ENCODE measurements around the gene TMPRSS4. TPM values are rescaled to one million over a fixed set of nuclear protein-coding genes. Genes with fewer than 3 reads are reported as not detected.
A peak's percentile ranks its signal among the peaks of the same experiment; 100 is the strongest.

The TMPRSS4 gene
- total RNA-seq, 2 donors from 2014 or later, result not detected

DNA sequence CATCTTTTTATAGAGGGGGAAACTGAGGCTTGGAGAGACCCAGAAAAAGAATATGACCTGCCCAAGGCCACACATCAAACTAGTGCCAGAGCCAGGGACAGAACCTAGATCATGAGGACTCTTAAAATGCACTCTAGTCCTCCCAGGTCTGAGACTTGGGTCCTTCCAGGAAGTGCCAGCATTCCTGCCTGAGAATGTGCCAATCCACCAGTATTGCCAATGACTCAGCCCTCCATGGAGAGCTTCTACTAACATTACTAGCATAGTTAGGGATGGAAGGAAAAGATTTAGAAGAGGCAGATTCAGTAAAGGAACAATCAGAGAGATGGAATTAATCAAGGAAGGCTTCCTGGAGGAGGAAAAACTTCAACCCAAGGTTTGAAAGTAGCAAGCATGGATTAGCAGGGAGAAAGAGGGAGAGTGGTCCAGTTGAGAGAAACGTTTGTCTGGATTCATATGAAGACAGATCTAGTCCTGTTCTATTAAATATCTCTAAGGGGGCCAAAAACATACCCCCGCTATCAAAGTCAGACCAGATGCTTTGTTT lies 30.0 kb downstream of the TMPRSS4 start:
- no peaks in the 10 kb centered on the region for H3K36me3 Mint-ChIP-seq
- no peak overlapping the region for H3K27ac Mint-ChIP-seq
- DNase-seq (ENCODE audit: low spot score in 2 of 2) (no peak), ATAC-seq (no peak)
- H3K9me3 Mint-ChIP-seq, result no peaks in the 10 kb centered on the region

DNA sequence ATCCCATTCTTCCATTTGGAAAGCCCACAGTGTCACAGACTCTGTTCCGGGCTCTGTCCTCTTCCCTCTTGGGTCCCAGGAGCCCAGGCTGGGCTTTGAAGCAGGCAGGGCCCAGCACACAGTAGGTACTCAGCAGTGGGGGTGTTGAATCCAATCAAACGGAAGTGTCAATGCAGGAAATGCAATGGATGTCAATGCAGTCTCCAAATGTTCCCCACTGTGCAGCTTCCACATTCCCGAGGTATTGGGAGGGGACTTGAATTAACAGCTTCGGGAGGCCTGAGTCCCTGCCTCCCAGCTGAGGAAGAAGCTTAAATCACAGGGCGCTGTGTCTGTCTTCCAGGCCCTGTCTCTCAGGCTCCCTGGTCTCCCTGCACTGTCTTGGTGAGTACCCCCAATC lies 31.6 kb downstream of the TMPRSS4 start:
- Mint-ChIP-seq H3K9me3 (no peaks in the 10 kb centered on the region), H3K27ac (no peak overlapping the region), H3K36me3 (no peaks in the 10 kb centered on the region)
- ATAC-seq (no peak), DNase-seq (ENCODE audit: low spot score in 2 of 2) (no peak)

DNA sequence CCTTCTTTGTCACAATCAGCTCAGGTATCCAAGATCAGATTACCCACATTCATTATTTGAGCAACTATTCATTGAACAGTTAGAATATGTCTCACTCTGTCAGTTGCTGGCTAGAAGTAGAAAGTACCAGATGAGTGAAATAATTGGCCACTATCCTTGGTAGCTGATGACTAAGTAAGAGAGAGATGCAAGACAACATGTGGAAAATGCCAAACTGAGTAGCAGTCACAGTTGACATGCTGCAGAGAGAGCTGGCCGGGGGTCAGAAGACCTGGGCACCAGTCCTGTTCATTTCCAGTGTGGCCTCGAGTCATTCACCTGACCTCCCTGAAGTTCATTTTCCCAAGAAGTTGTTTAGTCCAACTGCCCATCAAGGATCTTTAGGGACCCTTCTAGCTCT lies 32.4 kb downstream of the TMPRSS4 start:
- DNase-seq (ENCODE audit: low spot score in 2 of 2) (no peak), ATAC-seq (no peak)
- H3K9me3 Mint-ChIP-seq, result no peaks in the 10 kb centered on the region
- no peak overlapping the region for H3K27ac Mint-ChIP-seq
- no peaks in the 10 kb centered on the region for H3K36me3 Mint-ChIP-seq

DNA sequence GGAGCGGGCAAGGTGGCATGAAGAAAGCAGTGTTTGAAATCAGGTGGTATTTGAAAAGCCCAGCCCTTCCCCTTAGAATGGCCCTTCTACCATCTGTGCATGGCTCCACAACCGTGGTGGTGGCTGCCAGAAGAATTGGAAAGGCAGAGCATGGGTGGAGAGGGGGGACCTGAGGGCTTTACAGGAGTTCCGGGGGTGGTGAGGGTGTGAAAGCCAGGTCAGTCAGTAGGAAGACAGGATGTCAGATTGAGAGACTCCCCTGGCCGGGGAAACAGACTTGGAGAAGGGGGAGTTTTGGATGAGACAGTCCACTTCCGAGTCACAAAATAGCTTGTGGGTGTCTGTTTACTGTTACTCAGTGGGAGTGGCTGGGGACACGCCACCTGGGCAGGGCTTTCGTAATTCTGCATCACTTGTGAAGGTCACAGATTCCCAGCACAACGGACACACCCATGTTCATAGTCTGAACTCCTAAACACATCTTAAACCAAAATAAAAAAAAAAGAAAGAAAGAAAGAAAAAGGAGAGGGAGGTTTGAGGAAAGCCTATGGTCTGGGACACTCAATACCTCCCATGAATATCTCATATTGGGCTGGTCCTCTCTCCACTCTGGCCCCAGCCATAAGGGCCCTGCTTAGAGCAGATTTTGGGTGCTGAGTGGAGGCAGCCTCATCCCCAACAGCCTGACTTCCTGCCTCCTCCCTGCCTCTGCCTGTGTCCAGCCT lies 34.3 kb downstream of the TMPRSS4 start:
- Mint-ChIP-seq H3K36me3 (no peaks in the 10 kb centered on the region), H3K9me3 (no peaks in the 10 kb centered on the region), H3K27ac (peak overlapping the region in 1 of 2 donors; percentile 31)
- no peak for DNase-seq (ENCODE audit: low spot score in 2 of 2)
- ATAC-seq, result no peak

DNA sequence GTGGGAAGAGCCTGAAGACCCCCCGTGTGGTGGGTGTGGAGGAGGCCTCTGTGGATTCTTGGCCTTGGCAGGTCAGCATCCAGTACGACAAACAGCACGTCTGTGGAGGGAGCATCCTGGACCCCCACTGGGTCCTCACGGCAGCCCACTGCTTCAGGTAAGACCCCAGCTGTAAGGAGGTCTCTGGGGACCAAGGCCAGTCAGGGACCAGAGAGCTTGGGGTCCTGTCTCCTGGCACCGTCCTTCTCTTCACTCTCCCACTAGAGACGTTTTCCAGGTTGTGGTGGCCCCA lies 34.8 kb downstream of the TMPRSS4 start:
- ATAC-seq, result no peak
- no peak overlapping the region for H3K27ac Mint-ChIP-seq
- no peak for DNase-seq (ENCODE audit: low spot score in 2 of 2)
- no peaks in the 10 kb centered on the region for H3K36me3 Mint-ChIP-seq
- H3K9me3 Mint-ChIP-seq, result no peaks in the 10 kb centered on the region

DNA sequence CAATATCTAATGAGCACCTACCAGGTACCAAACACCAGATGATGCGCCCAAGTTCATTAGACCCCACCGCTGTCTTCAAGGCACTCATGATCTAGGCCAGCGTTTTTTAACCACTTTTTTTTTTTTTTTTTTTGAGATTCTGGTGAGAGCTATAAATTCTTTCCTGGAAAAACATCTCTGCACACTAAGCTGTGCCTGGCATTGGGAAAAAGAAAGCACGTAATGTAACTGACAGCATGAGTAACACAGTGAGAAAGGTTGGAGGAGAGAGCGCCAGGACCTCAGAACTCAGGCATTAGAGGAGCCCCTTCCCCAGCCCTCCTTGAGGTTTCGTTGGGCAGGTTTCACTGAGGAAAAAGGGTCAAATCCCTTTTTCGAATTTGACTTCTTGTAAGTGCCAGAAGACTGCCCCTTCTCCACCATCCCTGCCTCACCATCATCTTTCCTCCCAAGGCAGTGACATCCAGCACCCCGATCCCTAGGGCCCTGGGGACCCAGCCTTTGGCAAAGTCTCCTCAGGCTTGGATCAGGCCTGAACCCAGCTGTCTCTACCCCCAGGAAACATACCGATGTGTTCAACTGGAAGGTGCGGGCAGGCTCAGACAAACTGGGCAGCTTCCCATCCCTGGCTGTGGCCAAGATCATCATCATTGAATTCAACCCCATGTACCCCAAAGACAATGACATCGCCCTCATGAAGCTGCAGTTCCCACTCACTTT lies 36.0 kb downstream of the TMPRSS4 start:
- Mint-ChIP-seq H3K36me3 (no peaks in the 10 kb centered on the region), H3K27ac (no peak overlapping the region)
- no peak for ATAC-seq

DNA sequence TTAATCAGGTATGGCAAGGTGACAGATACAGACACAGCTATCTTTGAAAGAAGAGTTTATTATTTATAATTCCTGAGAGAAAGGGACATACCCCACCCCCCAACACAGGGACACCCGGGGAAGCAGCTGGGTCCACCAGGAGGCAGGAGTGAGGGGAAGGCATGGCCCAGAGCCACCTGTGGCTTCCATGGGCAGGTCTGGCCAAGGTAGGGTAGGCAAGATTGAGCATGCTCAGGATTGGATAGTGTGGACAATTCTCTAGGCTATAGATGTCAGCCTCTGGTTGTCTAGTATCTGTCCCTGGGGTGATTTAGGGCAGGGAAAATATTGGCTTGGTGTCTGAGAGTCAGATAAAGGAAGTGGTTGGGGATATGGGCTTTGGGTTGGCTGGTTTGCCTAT lies 37.4 kb downstream of the TMPRSS4 start:
- DNase-seq (ENCODE audit: low spot score in 2 of 2) (no peak), ATAC-seq (no peak)
- Mint-ChIP-seq H3K27ac (peak overlapping the region in 1 of 2 donors; percentile 1), H3K36me3 (no peaks in the 10 kb centered on the region), H3K9me3 (no peaks in the 10 kb centered on the region)

More for the DNA sequence above, 36.0 kb downstream of the TMPRSS4 start:
- H3K9me3 Mint-ChIP-seq, result no peaks in the 10 kb centered on the region
- no peak for DNase-seq (ENCODE audit: low spot score in 2 of 2)

DNA sequence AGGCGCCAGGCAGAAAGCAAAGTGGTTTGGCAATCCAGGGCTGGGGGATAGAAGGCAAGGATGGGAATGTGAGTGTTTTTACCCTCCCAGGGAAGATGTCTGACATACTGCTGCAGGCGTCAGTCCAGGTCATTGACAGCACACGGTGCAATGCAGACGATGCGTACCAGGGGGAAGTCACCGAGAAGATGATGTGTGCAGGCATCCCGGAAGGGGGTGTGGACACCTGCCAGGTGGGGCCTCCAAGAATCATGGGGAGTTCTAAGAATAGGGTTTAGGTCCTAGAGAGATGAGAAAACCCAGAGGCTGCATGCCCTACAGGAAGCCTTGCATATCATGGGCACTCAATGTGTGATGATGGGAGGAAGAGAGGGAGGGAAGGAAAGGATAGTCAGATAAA lies 38.2 kb downstream of the TMPRSS4 start:
- H3K9me3 Mint-ChIP-seq, result no peaks in the 10 kb centered on the region
- no peak overlapping the region for H3K27ac Mint-ChIP-seq
- ATAC-seq, result no peak
- no peak for DNase-seq (ENCODE audit: low spot score in 2 of 2)
- H3K36me3 Mint-ChIP-seq, result no peaks in the 10 kb centered on the region

DNA sequence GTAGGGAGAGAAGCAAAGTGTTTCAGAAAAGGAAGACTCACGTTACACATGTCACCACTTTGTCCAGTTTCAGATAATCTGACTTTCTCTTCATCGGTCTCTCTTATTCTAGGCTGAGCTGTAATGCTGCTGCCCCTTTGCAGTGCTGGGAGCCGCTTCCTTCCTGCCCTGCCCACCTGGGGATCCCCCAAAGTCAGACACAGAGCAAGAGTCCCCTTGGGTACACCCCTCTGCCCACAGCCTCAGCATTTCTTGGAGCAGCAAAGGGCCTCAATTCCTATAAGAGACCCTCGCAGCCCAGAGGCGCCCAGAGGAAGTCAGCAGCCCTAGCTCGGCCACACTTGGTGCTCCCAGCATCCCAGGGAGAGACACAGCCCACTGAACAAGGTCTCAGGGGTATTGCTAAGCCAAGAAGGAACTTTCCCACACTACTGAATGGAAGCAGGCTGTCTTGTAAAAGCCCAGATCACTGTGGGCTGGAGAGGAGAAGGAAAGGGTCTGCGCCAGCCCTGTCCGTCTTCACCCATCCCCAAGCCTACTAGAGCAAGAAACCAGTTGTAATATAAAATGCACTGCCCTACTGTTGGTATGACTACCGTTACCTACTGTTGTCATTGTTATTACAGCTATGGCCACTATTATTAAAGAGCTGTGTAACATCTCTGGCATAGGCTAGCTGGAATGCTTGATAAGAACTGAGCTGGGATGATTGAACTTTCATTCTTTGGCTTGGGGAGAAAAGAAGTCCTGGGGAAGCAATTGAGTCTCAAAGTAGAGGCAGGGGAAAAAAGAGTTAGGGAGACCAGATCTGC lies 41.1 kb downstream of the TMPRSS4 start:
- no peaks in the 10 kb centered on the region for H3K9me3 Mint-ChIP-seq
- H3K27ac Mint-ChIP-seq, result peak overlapping the region in 1 of 2 donors; percentile 12
- peak in 1 of 2 donors; percentile 18 for ATAC-seq
- no peaks in the 10 kb centered on the region for H3K36me3 Mint-ChIP-seq
- no peak for DNase-seq (ENCODE audit: low spot score in 2 of 2)

DNA sequence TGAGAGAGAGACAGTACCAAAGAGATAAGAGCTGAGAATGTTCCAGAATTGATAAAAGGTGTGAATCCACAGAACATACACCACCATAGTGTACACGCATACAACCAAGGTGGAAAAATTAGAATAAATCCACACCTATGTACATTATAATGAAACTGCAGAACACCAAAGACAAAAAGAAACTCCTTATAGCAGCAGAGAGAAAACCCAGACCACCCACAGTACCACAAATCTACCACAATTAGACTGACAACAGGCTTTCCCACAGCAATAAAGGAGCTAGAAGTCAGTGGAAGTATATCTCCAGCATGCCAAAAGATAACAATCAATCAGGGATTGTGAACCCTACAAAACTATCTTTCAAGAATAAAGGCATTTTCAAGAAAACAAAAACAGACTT lies 43.9 kb downstream of the TMPRSS4 start:
- Mint-ChIP-seq H3K27ac (no peak overlapping the region), H3K9me3 (no peaks in the 10 kb centered on the region), H3K36me3 (no peaks in the 10 kb centered on the region)
- DNase-seq (ENCODE audit: low spot score in 2 of 2), result no peak
- no peak for ATAC-seq

DNA sequence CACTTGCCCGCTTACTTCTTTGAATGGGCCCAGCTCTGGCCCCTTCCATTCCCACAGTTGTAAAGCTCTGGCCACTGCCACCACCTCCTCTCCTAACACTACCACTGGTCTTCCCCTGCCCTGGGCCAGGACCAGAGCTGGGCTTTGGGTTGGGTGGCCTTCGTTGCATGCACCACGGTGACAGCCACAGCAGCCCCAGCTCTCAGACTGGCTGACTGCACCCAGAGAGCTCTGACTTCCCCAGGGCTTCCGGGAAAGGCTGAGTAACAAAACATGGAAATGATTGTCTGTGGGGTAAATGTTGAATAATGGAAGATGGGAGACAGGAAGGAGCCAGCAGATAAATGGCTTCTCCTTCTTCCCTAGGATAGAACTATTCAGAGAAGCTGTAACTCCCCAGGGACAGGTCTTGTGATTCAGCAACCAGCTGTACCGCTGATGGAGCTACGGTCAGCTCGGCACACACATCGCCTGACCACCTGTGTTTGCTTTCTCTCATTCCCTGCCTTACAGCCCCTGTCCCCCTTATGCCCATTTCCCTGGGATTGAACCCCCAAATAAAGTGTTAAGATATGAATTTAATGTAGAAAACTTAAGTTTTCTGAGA lies 48.2 kb downstream of the TMPRSS4 start:
- no peaks in the 10 kb centered on the region for H3K36me3 Mint-ChIP-seq
- no peaks in the 10 kb centered on the region for H3K9me3 Mint-ChIP-seq
- H3K27ac Mint-ChIP-seq, result no peak overlapping the region
- DNase-seq (ENCODE audit: low spot score in 2 of 2) (no peak), ATAC-seq (no peak)

DNA sequence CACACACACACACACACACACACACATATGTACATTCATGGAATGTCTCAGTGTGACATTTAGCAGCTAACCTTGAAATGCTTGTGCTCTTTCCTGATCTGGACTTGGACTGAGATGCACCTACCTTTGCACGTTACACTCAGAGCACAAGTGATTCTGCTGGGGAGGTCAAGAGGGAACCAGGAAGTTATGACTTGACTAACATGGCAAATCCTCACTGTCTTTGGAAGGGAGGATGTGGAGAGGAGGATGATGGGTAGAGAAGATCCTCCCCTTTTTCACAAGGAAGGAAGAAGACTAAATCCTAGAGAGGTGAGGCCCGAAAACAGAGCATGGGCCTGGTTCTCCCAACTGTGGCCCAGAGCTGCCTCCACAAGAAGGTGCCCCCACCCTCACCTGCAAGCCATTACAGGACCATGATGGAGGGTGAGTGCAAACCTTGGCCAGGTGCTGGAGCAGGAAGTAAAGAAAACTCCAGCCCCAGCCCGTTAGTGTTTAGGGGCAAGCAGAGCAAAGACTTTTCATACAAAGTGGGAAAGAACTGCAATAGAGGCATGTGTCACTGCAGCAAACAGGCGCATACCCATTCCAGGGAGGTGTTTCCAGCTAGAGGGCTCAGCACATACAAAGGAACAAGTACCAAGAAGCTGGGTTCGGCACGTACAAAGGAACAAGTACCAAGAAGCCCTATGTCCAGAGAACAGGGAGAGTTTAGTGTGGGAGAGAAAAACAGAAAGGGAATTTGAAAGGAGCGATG lies 49.4 kb downstream of the TMPRSS4 start:
- ATAC-seq, result peak in 1 of 2 donors; percentile 88
- no peak for DNase-seq (ENCODE audit: low spot score in 2 of 2)
- Mint-ChIP-seq H3K9me3 (no peaks in the 10 kb centered on the region), H3K36me3 (no peaks in the 10 kb centered on the region), H3K27ac (peak overlapping the region in 1 of 2 donors; percentile 85)

DNA sequence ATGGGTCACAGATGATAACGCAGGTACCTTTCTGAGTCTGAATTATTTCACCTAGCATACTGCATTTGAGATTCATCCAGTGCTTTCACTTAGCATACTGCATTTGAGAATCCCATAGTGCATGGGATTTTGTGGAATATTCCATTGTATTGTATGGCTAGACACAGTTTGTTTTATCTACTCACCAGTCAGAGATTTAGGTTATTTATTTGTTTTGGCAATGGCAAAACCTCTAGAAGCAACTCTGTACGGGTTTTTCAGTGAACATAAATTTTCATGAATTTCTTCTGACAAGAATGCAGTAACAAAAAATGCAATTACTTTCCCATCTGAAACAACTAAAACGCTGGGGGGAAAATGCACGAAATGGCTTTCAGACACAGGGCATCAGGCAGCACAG lies 51.4 kb downstream of the TMPRSS4 start:
- ATAC-seq, result no peak
- no peak overlapping the region for H3K27ac Mint-ChIP-seq
- H3K36me3 Mint-ChIP-seq, result no peaks in the 10 kb centered on the region
- H3K9me3 Mint-ChIP-seq, result no peaks in the 10 kb centered on the region
- no peak for DNase-seq (ENCODE audit: low spot score in 2 of 2)

DNA sequence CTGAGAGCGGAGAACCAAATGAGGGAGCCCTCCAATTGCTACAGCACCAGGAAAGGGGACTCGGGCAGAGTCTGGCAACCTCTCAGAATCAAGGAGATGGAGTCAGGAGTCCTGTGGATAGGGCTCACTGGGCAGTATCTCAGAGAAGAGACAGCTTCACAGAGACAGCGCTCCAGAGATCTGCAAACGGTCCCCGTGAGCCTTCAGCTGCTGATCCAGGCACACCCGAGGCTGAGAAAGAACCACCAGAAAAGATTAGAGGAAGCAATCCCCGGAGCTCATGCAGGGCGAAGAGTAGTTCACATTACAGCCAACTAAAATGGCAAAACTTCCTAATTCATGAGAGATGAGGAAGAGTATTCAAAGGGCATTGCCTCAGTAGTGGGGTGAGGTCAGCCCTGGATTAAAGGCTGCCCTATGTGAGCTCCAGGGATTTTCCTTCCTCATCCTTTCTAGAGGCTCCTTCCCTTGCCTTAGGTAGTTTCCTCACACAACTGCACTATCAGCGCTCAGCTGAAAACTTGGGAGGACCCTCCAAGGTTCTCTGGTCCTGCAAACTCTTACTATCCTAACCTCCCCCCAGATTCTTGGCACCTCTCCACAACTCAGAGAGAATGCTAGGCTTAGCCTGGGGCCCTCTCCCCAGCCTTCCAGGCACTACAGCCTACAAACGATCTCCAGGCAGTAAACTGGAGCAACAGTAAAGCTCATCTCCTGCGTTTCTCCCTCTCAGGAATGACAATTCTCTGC lies 52.0 kb downstream of the TMPRSS4 start:
- Mint-ChIP-seq H3K9me3 (no peaks in the 10 kb centered on the region), H3K36me3 (no peaks in the 10 kb centered on the region), H3K27ac (no peak overlapping the region)
- ATAC-seq (no peak), DNase-seq (ENCODE audit: low spot score in 2 of 2) (no peak)

DNA sequence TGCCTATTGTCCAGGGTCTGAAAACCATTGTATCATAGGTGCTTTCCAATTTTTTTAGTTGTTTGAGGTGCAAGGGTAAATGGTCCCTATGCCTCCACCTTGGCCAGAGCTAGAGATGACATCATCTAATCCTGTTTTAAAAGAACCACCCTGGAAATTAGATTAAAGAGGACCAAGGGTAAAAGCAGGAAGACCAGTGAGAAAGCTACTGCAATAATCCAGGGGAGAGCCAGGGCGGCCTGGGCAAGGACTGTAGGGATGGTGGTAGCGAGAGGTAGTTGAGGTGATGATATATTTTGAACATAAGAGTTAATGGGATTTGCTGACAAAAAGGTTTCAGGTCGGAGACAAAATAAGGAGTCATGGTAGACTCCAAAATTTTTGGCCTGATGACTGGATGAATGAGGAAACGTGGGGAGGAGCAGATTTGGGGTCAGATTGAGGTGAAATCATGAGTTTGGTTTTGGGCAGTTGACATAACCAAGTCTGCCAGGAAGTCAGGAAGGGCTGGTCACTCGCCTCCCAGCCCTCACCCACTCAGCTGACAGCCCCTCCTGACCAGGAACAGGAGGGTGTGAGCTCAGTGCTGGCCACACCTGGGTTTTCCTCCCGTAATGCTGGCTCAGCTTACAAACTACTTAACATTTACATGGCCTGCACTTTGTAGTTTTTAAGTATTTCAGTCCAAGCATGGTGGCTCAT lies 52.7 kb downstream of the TMPRSS4 start:
- Mint-ChIP-seq H3K27ac (no peak overlapping the region), H3K36me3 (no peaks in the 10 kb centered on the region), H3K9me3 (no peaks in the 10 kb centered on the region)
- no peak for ATAC-seq
- no peak for DNase-seq (ENCODE audit: low spot score in 2 of 2)
